Measurements from ENCODE around the gene UBE3C. TPM values are rescaled to one million over a fixed set of nuclear protein-coding genes. Genes with fewer than 3 reads are reported as not detected.
A peak's percentile ranks its signal among the peaks of the same experiment; 100 is the strongest.

UBE3C gene
- total RNA-seq, 2 donors from 2014 or later: 58.8 to 75.9 TPM

DNA sequence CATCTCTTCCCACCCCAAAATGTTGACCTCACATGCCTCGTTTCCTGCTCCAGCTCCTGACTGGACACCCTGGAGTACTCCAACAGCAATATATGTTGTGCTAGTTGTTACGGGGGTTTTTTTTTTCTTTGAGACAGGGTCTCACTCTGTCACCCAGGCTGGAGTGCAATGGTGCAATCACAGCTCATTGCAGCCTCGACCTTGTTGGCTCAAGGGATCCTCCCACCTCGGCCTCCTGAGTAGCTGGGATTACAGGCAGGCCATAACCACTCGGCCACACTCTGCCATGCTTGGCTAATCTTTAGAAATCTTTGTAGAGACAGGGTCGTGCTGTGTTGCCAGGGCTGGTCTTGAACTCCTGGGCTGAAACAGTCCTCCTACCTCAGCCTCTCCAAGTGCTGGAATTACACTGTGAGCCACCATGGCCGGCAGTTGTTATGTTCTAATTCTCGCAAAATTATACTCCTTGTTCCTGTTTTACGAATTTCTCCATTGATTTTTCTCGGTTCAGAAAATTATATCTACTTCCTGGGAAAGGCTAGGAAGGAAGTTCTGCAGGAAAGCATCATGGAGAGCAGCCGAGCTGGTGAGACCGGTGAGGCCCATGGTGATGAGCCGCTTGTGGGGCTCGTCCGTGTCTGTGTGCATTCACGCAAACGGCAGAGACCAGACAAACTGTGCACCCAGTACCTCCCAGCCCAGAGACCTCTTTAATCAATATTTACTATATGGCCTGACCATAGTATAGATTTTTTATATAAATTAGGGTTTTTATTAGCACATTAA, 145.7 kb downstream of the UBE3C start:
- Mint-ChIP-seq H3K4me3 (no peak overlapping the region), H3K27me3 (no peaks in the 10 kb centered on the region), H3K4me1 (no peaks in the 10 kb centered on the region), H3K27ac (no peak overlapping the region), H3K9me3 (no peaks in the 10 kb centered on the region), H3K36me3 (ENCODE audit: low read depth) (no peaks in the 10 kb centered on the region)
- no peak for ATAC-seq (replicated peaks)

DNA sequence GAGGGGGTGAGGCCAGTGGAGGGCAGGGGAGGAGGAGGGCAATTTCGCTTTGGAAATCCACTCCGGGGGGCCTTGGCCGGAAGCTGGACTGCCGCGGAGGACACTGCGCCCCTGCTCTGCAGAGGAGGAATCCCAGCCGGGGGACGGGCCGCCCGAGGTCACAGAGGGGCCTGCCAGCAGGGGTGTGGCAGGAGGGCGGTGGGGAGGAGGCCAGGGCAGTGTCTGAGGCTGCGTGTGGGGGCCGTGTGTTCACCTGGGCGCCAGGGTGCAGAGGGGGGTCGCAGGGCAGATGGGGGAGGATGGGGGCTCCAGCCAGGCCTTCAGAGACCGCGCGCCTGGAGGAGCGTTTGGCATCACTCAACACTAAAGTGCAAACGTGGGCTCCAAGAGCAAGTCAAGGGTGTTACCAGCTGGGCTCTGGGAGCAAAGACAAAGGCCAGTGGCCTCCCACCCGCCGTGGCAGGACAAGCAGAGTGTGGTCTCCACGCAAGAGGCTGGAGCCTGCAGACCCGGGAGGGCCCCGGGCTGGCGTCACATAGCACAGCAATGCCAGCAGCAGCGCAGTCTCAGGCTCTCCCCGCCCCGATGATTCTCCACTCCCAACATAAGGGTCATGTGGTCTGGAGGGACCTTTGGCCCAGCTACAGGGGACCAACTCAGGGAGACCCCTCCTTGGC, 152.8 kb downstream of the UBE3C start:
- ATAC-seq (replicated peaks): no peak
- no peak overlapping the region for H3K27ac Mint-ChIP-seq
- no peaks in the 10 kb centered on the region for H3K27me3 Mint-ChIP-seq
- H3K9me3 Mint-ChIP-seq: no peaks in the 10 kb centered on the region
- H3K36me3 Mint-ChIP-seq (ENCODE audit: low read depth): no peaks in the 10 kb centered on the region
- no peak overlapping the region for H3K4me3 Mint-ChIP-seq
- H3K4me1 Mint-ChIP-seq: no peaks in the 10 kb centered on the region

DNA sequence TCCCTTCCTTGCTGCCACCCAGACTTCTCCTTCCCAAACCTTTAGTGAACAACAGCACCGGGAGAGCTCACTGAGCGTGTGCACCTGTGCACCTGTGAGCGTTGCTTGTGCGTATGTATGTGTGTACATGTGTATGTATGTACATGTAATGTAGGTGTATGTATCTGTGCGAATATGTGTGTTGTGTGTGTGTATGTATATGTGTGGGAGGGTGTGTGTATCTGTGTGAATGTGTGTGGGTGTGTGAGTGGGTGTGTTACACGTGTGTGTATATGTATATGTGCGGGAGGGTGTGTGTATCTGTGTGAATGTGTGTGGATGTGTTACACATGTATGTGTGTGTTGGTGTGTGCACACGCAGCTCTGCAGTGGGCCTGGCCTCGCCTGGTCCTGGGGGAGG, 153.5 kb downstream of the UBE3C start:
- peaks cover 5% of the 10 kb centered on the region for H3K4me1 Mint-ChIP-seq
- H3K27me3 Mint-ChIP-seq: no peaks in the 10 kb centered on the region
- H3K4me3 Mint-ChIP-seq: no peak overlapping the region
- no peaks in the 10 kb centered on the region for H3K9me3 Mint-ChIP-seq
- no peaks in the 10 kb centered on the region for H3K36me3 Mint-ChIP-seq (ENCODE audit: low read depth)
- ATAC-seq (replicated peaks): no peak
- no peak overlapping the region for H3K27ac Mint-ChIP-seq

DNA sequence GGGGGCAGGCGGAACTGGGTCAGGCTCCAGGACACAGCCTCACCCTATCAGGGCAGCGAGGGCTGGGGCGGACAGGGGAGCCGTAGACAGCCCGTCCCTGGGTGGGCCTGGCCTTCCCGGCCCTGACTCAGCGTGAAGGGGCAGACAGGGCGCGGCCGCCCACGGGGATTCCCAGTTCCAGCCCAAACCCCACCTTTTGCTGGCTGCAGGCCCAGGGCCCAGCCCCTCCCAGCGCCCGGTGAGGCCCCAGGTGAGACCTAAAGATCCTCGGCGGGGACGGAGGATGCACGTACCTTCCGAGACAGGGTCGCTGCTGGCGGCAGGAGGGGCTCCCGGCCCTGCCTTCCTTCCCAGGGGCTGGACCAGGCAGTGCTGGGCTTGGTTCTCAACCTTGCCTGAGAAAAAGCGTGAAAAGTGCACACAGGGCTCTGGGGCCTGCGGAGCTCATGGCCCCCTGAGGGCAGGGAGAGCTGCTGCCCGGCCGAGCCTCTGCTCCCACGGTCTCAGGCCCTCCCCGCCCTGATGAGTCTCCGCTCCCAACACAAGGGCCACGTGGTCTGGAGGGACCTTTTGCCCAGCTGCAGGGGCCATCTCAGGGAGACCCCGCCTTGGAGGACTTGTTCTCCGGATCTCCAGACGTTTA, 154.2 kb downstream of the UBE3C start:
- Mint-ChIP-seq H3K27ac (no peak overlapping the region), H3K27me3 (no peaks in the 10 kb centered on the region), H3K4me1 (peaks cover 6% of the 10 kb centered on the region), H3K9me3 (no peaks in the 10 kb centered on the region), H3K4me3 (no peak overlapping the region), H3K36me3 (ENCODE audit: low read depth) (no peaks in the 10 kb centered on the region)
- no peak for ATAC-seq (replicated peaks)

DNA sequence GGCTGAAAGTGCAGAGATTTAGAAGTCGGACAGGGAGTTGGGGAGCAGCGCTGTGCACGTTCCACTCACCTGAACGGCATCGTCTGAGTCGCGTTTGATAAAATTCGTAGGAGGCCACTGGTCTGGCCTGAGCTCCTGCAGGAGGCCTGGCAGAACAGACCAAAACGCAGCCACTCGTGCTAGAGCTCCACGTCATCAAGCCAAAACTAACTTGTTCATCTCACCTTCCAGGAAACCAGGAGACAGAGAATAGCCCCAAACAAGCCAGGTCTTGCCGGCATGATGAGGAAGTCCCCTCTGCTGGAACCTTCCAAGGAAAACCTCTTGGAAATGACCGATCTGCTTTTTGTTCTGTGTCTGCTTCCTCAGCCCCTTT, 154.7 kb downstream of the UBE3C start:
- ATAC-seq (replicated peaks): no peak
- peak overlapping the region; percentile 19 for H3K27ac Mint-ChIP-seq
- H3K27me3 Mint-ChIP-seq: no peaks in the 10 kb centered on the region
- no peak overlapping the region for H3K4me3 Mint-ChIP-seq
- H3K9me3 Mint-ChIP-seq: no peaks in the 10 kb centered on the region
- no peaks in the 10 kb centered on the region for H3K36me3 Mint-ChIP-seq (ENCODE audit: low read depth)
- peaks cover 6% of the 10 kb centered on the region for H3K4me1 Mint-ChIP-seq

DNA sequence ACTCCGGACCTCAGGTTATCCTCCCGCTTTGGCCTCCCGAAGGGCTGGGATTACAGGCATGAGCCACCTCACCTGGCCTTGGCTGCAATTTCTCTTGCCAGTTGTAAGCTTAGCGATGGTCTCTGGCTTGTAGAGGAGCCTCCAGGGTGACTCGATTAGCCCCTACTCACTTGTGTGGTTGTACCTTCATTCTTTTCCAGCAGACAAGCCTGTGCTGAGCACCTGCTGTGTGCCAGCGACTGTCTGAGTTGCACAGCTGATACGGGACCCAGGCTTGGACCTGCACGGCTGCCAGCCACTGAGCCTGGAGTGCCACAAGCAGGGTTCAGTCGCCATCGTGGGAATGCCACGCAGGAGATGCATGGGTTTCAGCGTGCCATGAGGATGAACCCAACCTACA, 156.0 kb downstream of the UBE3C start:
- ATAC-seq (replicated peaks): no peak
- no peaks in the 10 kb centered on the region for H3K9me3 Mint-ChIP-seq
- H3K27ac Mint-ChIP-seq: no peak overlapping the region
- no peak overlapping the region for H3K4me3 Mint-ChIP-seq
- H3K27me3 Mint-ChIP-seq: no peaks in the 10 kb centered on the region
- H3K36me3 Mint-ChIP-seq (ENCODE audit: low read depth): no peaks in the 10 kb centered on the region
- H3K4me1 Mint-ChIP-seq: peaks cover 17% of the 10 kb centered on the region

DNA sequence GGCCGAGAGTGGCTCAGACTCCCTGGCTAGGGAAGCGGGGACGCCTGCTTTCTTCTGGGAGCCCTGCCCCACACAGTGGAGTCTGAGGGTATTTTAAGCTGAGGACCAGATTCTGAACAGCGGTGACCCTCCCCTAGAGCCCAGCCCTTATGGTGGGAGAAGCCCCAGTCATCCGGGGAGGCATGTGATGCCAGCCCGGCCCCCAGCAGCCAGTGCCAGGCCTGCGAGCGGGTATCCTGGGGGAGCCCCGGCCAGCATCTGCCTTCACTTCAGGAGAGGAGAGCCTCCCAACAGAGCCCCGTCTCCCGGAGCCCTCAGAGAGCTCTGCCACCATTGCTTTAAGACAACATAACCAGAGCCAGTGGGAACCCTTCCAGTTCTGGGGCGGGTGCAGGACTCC, 156.6 kb downstream of the UBE3C start:
- Mint-ChIP-seq H3K27me3 (no peaks in the 10 kb centered on the region), H3K9me3 (no peaks in the 10 kb centered on the region), H3K4me3 (no peak overlapping the region), H3K36me3 (ENCODE audit: low read depth) (no peaks in the 10 kb centered on the region), H3K27ac (no peak overlapping the region), H3K4me1 (peaks cover 17% of the 10 kb centered on the region)
- ATAC-seq (replicated peaks): no peak

DNA sequence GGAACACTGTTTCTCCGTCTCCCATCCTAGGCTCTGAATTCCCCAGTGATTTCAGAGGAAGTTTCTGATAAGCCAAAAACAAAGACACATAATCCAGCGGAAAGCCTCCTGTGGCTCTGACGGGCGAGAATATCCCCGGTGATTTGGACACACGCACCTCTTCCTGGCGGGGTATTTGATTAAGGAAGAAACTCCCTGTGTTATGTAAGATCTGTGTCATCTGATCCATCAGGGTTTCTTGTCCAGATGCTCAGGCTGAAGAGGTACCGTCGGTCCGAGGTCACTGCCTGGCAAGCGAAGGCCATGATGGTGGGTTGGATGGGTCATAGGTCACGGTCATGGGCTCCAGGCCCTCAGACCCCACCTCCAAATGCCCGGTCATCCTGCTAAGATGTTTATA, 158.5 kb downstream of the UBE3C start:
- no peaks in the 10 kb centered on the region for H3K27me3 Mint-ChIP-seq
- peak overlapping the region; percentile 46 for H3K4me3 Mint-ChIP-seq
- H3K4me1 Mint-ChIP-seq: peaks cover 27% of the 10 kb centered on the region
- peak overlapping the region; percentile 87 for H3K27ac Mint-ChIP-seq
- ATAC-seq (replicated peaks): no peak
- no peaks in the 10 kb centered on the region for H3K36me3 Mint-ChIP-seq (ENCODE audit: low read depth)
- no peaks in the 10 kb centered on the region for H3K9me3 Mint-ChIP-seq

DNA sequence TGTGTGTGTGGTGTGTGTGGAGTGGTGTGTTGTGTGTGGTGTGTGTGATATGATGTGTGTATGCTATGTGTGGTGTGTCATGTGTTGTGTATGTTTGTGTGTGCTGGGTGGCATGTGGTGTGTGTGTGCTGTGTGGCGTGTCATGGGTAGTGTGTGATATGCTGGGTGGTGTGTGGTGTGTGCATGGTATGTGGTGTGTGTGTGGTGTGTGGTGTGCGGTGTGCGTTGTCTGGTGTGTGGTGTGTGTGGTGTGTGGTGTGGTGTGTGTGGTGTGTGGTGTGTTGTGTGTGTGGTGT, 160.5 kb downstream of the UBE3C start:
- Mint-ChIP-seq H3K27ac (peak overlapping the region; percentile 84), H3K4me3 (peak overlapping the region; percentile 38), H3K27me3 (no peaks in the 10 kb centered on the region), H3K36me3 (ENCODE audit: low read depth) (peaks cover 6% of the 10 kb centered on the region), H3K9me3 (no peaks in the 10 kb centered on the region), H3K4me1 (peaks cover 33% of the 10 kb centered on the region)
- ATAC-seq (replicated peaks): no peak

DNA sequence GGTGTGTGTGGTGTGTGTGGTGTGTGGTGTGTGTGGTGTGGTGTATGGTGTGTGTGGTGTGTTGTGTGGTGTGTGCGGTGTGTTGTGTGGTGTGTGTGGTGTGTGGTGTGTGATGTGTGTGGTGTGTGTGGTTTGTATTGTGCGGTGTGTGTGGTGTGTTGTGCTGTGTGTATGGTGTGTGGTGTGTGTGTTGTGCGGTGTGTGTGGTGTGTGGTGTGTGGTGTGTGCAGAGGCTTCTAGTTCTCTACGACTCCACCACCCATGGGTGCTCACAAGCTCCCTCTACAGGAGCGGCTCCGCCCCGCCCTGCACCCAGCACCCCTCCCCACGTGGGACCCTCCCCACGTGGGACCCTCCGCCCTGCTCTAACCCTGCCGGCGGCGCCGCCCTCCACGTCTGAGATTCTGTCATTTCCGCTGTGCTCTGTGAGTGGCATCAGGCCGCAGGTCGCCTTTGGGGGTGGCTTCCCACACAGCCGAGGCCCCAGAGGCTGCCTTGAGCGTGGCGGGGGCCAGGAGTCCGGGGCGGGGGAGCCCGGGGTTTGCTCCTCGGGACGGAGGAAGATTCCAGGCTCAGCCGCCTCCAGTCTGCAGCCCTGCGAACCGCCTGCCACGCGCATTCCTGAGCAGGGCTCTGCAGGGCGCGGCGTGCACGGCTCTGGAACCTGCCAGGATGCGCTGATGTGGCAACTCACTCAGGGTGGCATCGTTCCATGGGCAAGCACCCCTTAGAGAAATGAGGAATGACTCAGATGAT, 161.1 kb downstream of the UBE3C start:
- H3K27ac Mint-ChIP-seq: peak overlapping the region; percentile 84
- no peaks in the 10 kb centered on the region for H3K9me3 Mint-ChIP-seq
- H3K27me3 Mint-ChIP-seq: no peaks in the 10 kb centered on the region
- peak; percentile 7 for ATAC-seq (replicated peaks)
- peak overlapping the region; percentile 82 for H3K4me3 Mint-ChIP-seq
- peaks cover 33% of the 10 kb centered on the region for H3K4me1 Mint-ChIP-seq
- peaks cover 6% of the 10 kb centered on the region for H3K36me3 Mint-ChIP-seq (ENCODE audit: low read depth)

DNA sequence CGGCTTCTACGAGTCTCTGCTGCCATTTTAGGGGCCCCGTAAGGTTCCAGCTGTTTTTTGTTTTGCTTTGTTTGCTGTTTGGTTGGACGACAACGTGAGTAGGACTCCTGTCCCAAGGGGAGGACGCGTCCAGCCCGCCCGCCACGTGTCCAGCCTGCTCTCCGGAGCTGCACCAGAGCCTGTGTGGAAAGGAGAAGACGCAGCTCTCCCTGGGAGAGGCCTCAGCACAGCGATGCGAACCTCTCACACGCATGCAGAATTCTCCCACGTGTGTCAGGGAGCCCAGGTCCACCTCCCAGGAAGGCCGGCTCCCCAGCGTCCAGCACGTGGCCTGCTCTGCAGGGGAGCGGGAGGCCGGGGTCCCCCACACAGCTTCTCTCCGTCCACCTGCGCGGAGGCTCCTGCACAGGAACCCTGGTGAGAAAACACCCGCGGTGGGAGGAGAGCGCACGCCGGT, 161.7 kb downstream of the UBE3C start:
- peaks cover 33% of the 10 kb centered on the region for H3K4me1 Mint-ChIP-seq
- H3K27ac Mint-ChIP-seq: no peak overlapping the region
- H3K36me3 Mint-ChIP-seq (ENCODE audit: low read depth): peaks cover 6% of the 10 kb centered on the region
- H3K27me3 Mint-ChIP-seq: no peaks in the 10 kb centered on the region
- ATAC-seq (replicated peaks): no peak
- peak overlapping the region; percentile 82 for H3K4me3 Mint-ChIP-seq
- no peaks in the 10 kb centered on the region for H3K9me3 Mint-ChIP-seq

DNA sequence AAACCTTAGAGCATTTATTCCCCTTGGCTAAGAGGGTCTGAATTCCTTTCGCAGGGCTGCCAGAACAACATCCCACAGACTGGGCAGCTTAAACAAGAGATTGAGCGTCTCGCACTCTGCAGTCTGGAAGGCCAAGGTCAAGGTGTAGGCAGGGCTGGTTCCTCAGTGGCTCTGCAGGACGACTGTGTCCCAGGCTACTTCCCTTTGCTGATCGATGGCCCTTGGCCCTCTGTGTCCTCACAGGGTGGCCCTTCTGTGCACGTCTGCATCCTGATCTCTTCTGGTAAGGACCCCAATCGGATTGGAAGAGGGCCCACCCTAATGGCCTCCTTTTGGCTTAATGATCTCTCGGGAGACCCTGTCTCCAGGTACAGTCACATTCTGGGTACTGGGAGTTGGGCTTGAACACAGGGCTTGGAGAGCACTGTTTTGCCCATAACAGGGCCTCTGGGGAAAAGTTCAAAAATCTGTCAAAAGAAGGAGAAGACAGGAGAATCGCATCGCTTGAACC, 162.9 kb downstream of the UBE3C start:
- H3K27ac Mint-ChIP-seq: peak overlapping the region; percentile 99
- H3K27me3 Mint-ChIP-seq: no peaks in the 10 kb centered on the region
- H3K4me3 Mint-ChIP-seq: peak overlapping the region; percentile 82
- H3K9me3 Mint-ChIP-seq: no peaks in the 10 kb centered on the region
- peaks cover 38% of the 10 kb centered on the region for H3K4me1 Mint-ChIP-seq
- peaks cover 6% of the 10 kb centered on the region for H3K36me3 Mint-ChIP-seq (ENCODE audit: low read depth)
- ATAC-seq (replicated peaks): no peak

DNA sequence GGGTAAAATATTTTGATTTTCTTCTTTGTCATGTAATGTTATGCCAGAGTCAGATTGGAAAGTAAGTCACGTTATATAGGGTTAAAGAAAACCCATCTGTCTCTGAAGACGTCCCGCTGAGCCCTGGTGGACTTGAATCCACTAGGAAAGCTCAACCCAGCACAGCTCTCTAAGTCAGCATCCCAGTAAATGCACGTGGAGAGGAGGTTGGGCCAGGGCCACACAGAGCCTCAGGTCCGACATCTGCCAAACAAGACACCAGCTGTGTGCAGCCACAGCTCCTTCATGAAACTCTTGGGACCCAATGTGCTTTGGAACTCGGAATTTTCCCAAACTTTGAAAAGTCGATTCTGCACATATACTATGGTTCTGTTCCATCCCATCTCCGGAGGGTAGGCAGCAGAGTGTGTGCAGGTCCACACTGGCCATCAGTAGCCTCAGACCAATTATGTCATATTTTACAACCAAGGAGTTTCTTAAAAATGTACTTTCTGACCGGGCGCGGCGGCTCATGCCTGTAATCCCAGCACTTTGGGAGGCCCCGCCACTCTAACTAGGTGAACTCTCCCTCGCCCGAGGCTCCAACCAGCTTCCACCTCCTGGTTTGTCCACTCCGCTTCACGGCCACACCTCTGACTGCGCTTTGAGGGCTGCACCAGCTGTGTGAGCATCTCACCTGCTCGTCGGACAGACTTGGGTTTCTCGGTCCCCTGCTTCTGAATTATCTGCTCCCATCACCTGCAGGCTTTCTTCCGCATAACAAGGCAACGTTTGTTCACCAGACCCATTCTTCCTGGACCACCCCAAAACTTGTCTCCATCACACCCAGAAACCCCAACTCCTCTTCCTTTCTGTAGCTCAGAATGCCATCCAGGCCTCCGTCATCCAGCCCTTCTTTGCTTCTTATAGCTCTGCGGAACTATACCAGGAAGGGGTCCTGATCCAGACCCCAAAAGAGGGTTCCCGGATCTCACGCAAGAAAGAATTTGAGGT, 168.4 kb downstream of the UBE3C start:
- H3K4me3 Mint-ChIP-seq: peak overlapping the region; percentile 36
- H3K4me1 Mint-ChIP-seq: peaks cover 22% of the 10 kb centered on the region
- peaks cover 6% of the 10 kb centered on the region for H3K36me3 Mint-ChIP-seq (ENCODE audit: low read depth)
- H3K27me3 Mint-ChIP-seq: no peaks in the 10 kb centered on the region
- no peak for ATAC-seq (replicated peaks)
- no peaks in the 10 kb centered on the region for H3K9me3 Mint-ChIP-seq
- H3K27ac Mint-ChIP-seq: peak overlapping the region; percentile 72
